Measurements from ENCODE around the gene AKR1E2. TPM values are rescaled to one million over a fixed set of nuclear protein-coding genes. Genes with fewer than 3 reads are reported as not detected.

AKR1E2 gene
- total and polyA plus RNA-seq, 7 donors: 0.65 to 5.1 (median 1.8) TPM

DNA sequence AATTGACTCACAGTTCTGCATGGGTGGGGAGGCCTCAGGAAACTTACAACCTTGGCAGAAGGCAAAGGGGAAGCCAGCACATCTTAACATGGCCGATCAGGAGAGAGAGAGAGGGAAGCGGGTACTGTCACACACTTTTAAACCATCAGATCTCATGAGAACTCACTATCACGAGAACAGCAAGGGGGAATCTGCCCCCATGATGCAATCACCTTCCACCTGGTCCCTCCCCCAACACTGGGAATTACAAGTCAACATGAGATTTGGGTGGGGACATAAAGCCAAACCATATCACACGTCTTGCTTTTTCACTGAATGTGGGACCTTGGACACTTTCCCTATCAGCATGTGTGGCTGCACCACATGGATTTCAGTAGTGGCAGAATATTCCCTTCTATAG lies 9.0 kb upstream of the AKR1E2 start:
- no peak overlapping the region for H3K4me3 ChIP-seq
- intact Hi-C loops (cut with DNase I): no loop called here
- H3K27me3 ChIP-seq (ENCODE audit: insufficient read depth in 3 of 3, low read length in 2 of 3): no peaks in the 10 kb centered on the region
- H3K36me3 ChIP-seq (ENCODE audit: insufficient read depth in 1 of 2, low read depth in 1 of 2): no peaks in the 10 kb centered on the region
- WGBS, 3 donors: 77 to 88% (median 86%) methylated on average over 4 of the region's 4 CpGs
- H3K9me3 ChIP-seq: no peaks in the 10 kb centered on the region
- DNase-seq (no peak), ATAC-seq (no peak)
- no peak overlapping the region for H3K27ac ChIP-seq
- TF ChIP-seq, protein P1, sequence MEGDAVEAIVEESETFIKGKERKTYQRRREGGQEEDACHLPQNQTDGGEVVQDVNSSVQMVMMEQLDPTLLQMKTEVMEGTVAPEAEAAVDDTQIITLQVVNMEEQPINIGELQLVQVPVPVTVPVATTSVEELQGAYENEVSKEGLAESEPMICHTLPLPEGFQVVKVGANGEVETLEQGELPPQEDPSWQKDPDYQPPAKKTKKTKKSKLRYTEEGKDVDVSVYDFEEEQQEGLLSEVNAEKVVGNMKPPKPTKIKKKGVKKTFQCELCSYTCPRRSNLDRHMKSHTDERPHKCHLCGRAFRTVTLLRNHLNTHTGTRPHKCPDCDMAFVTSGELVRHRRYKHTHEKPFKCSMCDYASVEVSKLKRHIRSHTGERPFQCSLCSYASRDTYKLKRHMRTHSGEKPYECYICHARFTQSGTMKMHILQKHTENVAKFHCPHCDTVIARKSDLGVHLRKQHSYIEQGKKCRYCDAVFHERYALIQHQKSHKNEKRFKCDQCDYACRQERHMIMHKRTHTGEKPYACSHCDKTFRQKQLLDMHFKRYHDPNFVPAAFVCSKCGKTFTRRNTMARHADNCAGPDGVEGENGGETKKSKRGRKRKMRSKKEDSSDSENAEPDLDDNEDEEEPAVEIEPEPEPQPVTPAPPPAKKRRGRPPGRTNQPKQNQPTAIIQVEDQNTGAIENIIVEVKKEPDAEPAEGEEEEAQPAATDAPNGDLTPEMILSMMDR (IDR thresholded peaks at IDR 0.05): no peak
- no peaks in the 10 kb centered on the region for H3K4me1 ChIP-seq

GRCh38 chr10:4819067-4819466 lies 6.9 kb upstream of the AKR1E2 start:
- no peak for ATAC-seq
- Histone ChIP-seq H3K9me3 (no peaks in the 10 kb centered on the region), H3K4me3 (no peak overlapping the region), H3K36me3 (ENCODE audit: insufficient read depth in 1 of 2, low read depth in 1 of 2) (no peaks in the 10 kb centered on the region), H3K27me3 (ENCODE audit: insufficient read depth in 3 of 3, low read length in 2 of 3) (no peaks in the 10 kb centered on the region), H3K27ac (no peak overlapping the region), H3K4me1 (no peaks in the 10 kb centered on the region)
- WGBS, 3 donors: 72 to 85% (median 80%) methylated on average over 2 of the region's 2 CpGs
- TF ChIP-seq, protein P1 (IDR thresholded peaks at IDR 0.05): no peak
- intact Hi-C loops (cut with DNase I): no loop called here
- DNase-seq: no peak

DNA sequence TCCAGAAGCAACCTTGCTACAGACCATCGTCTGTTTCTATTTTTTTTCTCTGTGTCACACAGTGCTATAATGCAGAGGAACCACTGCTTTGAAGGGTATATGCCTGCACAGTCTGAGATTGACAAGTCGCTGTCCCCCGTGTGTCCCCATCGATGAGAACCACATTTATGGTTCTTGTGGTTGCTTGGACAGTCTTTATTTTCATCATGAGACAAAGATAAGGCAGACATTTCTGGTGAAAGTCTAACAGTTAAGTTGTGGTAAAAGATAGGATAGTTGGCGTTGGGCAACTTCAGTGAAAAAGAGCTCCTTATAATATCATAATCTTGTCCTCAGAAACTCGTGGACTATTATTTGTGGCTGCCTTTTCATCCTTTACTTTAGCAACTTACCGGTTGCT lies 6.3 kb upstream of the AKR1E2 start:
- no peak for DNase-seq
- no peaks in the 10 kb centered on the region for H3K4me1 ChIP-seq
- 77 to 83% (median 80%) methylated on average over 7 of the region's 7 CpGs for WGBS, 3 donors
- ATAC-seq: no peak
- intact Hi-C loops (cut with DNase I): no loop called here
- H3K36me3 ChIP-seq (ENCODE audit: insufficient read depth in 1 of 2, low read depth in 1 of 2): no peaks in the 10 kb centered on the region
- TF ChIP-seq, protein P1 (IDR thresholded peaks at IDR 0.05): no peak
- no peaks in the 10 kb centered on the region for H3K27me3 ChIP-seq (ENCODE audit: insufficient read depth in 3 of 3, low read length in 2 of 3)
- H3K9me3 ChIP-seq: no peaks in the 10 kb centered on the region
- H3K4me3 ChIP-seq: no peak overlapping the region
- no peak overlapping the region for H3K27ac ChIP-seq

- ATAC-seq (no peak), DNase-seq (peak in 1 of 2 donors; percentile 33)
- Histone ChIP-seq H3K4me3 (no peak overlapping the region), H3K4me1 (no peaks in the 10 kb centered on the region), H3K27ac (no peak overlapping the region), H3K36me3 (ENCODE audit: insufficient read depth in 1 of 2, low read depth in 1 of 2) (no peaks in the 10 kb centered on the region), H3K27me3 (ENCODE audit: insufficient read depth in 3 of 3, low read length in 2 of 3) (no peaks in the 10 kb centered on the region), H3K9me3 (no peaks in the 10 kb centered on the region)
- TF ChIP-seq, protein P1 (IDR thresholded peaks at IDR 0.05): no peak
- 29 to 58% (median 30%) methylated on average over 8 of the region's 8 CpGs for WGBS, 3 donors
- intact Hi-C loops (cut with DNase I): no loop called here
These were observed 5.1 kb upstream of the AKR1E2 start for GRCh38 chr10:4820804-4821401.

DNA sequence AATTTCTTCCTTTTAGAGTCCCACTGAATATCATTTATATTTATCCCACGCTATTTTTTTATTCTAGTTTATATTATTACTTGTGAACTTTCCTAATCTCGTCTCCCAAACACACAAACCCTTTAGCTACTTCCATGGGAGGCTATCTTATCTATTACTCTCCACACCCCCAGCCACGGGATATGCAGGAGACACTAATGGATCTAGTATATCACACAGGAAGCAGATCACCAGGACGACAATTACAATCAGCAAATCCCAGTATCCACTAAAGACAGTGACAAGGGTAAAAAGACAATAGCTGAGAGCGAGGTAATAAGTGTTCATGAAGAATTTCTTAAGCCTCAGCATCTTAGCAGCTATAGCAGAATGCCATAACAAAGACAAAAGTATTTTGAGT lies 3.8 kb upstream of the AKR1E2 start:
- TF ChIP-seq, protein P1 (IDR thresholded peaks at IDR 0.05): no peak
- Histone ChIP-seq H3K9me3 (no peaks in the 10 kb centered on the region), H3K27ac (no peak overlapping the region), H3K27me3 (ENCODE audit: insufficient read depth in 3 of 3, low read length in 2 of 3) (no peaks in the 10 kb centered on the region), H3K36me3 (ENCODE audit: insufficient read depth in 1 of 2, low read depth in 1 of 2) (no peaks in the 10 kb centered on the region), H3K4me3 (no peak overlapping the region), H3K4me1 (peaks cover 6% of the 10 kb centered on the region)
- WGBS, 3 donors: 68 to 78% (median 74%) methylated on average over 5 of the region's 5 CpGs
- intact Hi-C loops (cut with DNase I): no loop called here
- ATAC-seq: no peak
- DNase-seq: no peak

All from psoas muscle (tissue), 8 donors.